CD8-positive, alpha-beta memory T cell (primary cell): ENCODE measurements around the gene OTUB2. TPM values are rescaled to one million over a fixed set of nuclear protein-coding genes. Genes with fewer than 3 reads are reported as not detected.

Experiments used
- CTCF ChIA-PET: fragments of 350-600 bp; sonication (Branson Sonifier 250); formaldehyde crosslinking; loops from one replicate; lab custom pipeline; 2021; ENCODE audit warnings: antibody characterized with exemption; lab: Charles Lee
- POLR2A ChIA-PET: fragments of 350-600 bp; sonication (Branson Sonifier 250); formaldehyde crosslinking; loops from one replicate; lab custom pipeline; 2021; ENCODE audit warnings: antibody characterized with exemption; lab: Charles Lee
- DNase-seq, 5 donors: peaks; one replicate each; pipeline versions ENCODE4 v3.0.0 to v3.0.0-alpha.2; 2020 to 2022; ENCODE audit warnings: mixed read lengths in 1 of 5
- H3K27ac ChIP-seq: one replicate; pipeline ENCODE4 v1.7.0; 2013; ENCODE audit warnings: low read depth, mild to moderate bottlenecking, low read length, moderate library complexity
- H3K27me3 ChIP-seq: 2 replicates; pipeline ENCODE4 v1.7.0; 2013; ENCODE audit warnings: low read length, mild to moderate bottlenecking; ENCODE audit not compliant: insufficient read depth, poor library complexity, severe bottlenecking
- H3K36me3 ChIP-seq: 2 replicates; pipeline ENCODE4 v1.7.0; 2013; ENCODE audit warnings: mild to moderate bottlenecking, low read length, moderate library complexity; ENCODE audit not compliant: insufficient read depth
- H3K4me1 ChIP-seq: 2 replicates; pipeline ENCODE4 v1.7.0; 2013; ENCODE audit warnings: mild to moderate bottlenecking, low read length, moderate library complexity; ENCODE audit not compliant: insufficient read depth
- H3K4me3 ChIP-seq: 2 replicates; pipeline ENCODE4 v1.7.0; 2013; ENCODE audit warnings: mild to moderate bottlenecking, low read length
- H3K9me3 ChIP-seq: 2 replicates; pipeline ENCODE4 v1.7.0; 2013; ENCODE audit warnings: mild to moderate bottlenecking, low read length
- H3K27ac Mint-ChIP-seq, 8 donors: one replicate each; pipeline ENCODE4 v1.8.0; 2020 to 2021; ENCODE audit warnings: mixed read lengths in 8 of 8, mild to moderate bottlenecking in 6 of 8, inconsistent platforms in 3 of 8, moderate library complexity in 3 of 8
- H3K27me3 Mint-ChIP-seq, 2 donors: one replicate each; pipeline ENCODE4 v1.8.0; 2020 to 2021; ENCODE audit warnings: mixed read lengths in 2 of 2, mild to moderate bottlenecking in 1 of 2, moderate library complexity in 1 of 2
- H3K36me3 Mint-ChIP-seq, 3 donors: one replicate each; pipeline ENCODE4 v1.8.0; 2020 to 2021; ENCODE audit warnings: mixed read lengths in 3 of 3, inconsistent platforms in 1 of 3, mild to moderate bottlenecking in 1 of 3
- H3K4me1 Mint-ChIP-seq, 3 donors: one replicate each; pipeline ENCODE4 v1.8.0; 2020 to 2021; ENCODE audit warnings: mixed read lengths in 3 of 3, inconsistent platforms in 1 of 3, mild to moderate bottlenecking in 1 of 3
- H3K4me3 Mint-ChIP-seq, 7 donors: one replicate each; pipeline ENCODE4 v1.8.0; 2020 to 2021; ENCODE audit warnings: mixed read lengths in 7 of 7, mild to moderate bottlenecking in 6 of 7, moderate library complexity in 4 of 7, inconsistent platforms in 2 of 7
- H3K9me3 Mint-ChIP-seq, 5 donors: one replicate each; pipeline ENCODE4 v1.8.0; 2020 to 2022; ENCODE audit warnings: mixed read lengths in 5 of 5, mild to moderate bottlenecking in 3 of 5, moderate library complexity in 2 of 5, inconsistent platforms in 1 of 5
- polyA plus RNA-seq: library from polyadenylated mRNA; unstranded; fragments of 300-500 nt; fragmentation: Illumina TruSeq; gene quantifications from one replicate; pipeline ENCODE4 v1.2.3, GENCODE V29; 2021
- total RNA-seq, 2 experiments: library from RNA; stranded (reverse); gene quantifications; one replicate each; pipeline ENCODE4 v1.2.3, GENCODE V29; 2021

OTUB2 gene
- total and polyA plus RNA-seq, 3 experiments from 2014 or later: 0.12 to 1.8 (median 1.1) TPM

- H3K4me3 ChIP-seq: no peak overlapping the region
- H3K4me1 ChIP-seq: peaks cover 7% of the 10 kb centered on the region
- Mint-ChIP-seq H3K36me3 (no peaks in the 10 kb centered on the region), H3K4me3 (no peak overlapping the region), H3K27me3 (peaks cover 4 to 13% of the 10 kb centered on the region in 2 donors), H3K9me3 (no peaks in the 10 kb centered on the region), H3K4me1 (peaks cover 14 to 21% (median 21%) of the 10 kb centered on the region in 3 donors), H3K27ac (no peak overlapping the region)
- H3K27ac ChIP-seq: no peak overlapping the region
- POLR2A ChIA-PET: interaction anchor here (1.2 to 1.7 kb wide), 3 partner anchors 22 to 65 kb away, joined by 3 to 4 read pairs (median 4); partner anchors contain the start of gene OTUB2
- no peaks in the 10 kb centered on the region for H3K27me3 ChIP-seq
- CTCF ChIA-PET: interaction anchor here (1.2 to 11.1 kb wide), 7 partner anchors 8 to 65 kb away, joined by 3 to 272 read pairs (median 4); no protein-coding TSS in a partner anchor
- H3K36me3 ChIP-seq: no peaks in the 10 kb centered on the region
- no peaks in the 10 kb centered on the region for H3K9me3 ChIP-seq
- DNase-seq: no peak
Observed at GRCh38 chr14:94004015-94004414, 22.1 kb upstream of the OTUB2 start.

GRCh38 chr14:94005324-94006073, 20.6 kb upstream of the OTUB2 start:
- DNase-seq: no peak
- CTCF ChIA-PET: interaction anchor here (1.0 to 11.1 kb wide), 5 partner anchors 10 to 66 kb away, joined by 3 to 272 read pairs (median 9); no protein-coding TSS in a partner anchor
- POLR2A ChIA-PET: interaction anchor here (1.4 to 1.7 kb wide), 2 partner anchors 35 to 66 kb away, joined by 3 to 4 read pairs; no protein-coding TSS in a partner anchor

GRCh38 chr14:94008234-94008633, 17.9 kb upstream of the OTUB2 start:
- H3K27ac ChIP-seq: no peak overlapping the region
- peaks cover 38 to 48% (median 46%) of the 10 kb centered on the region in 3 donors for H3K4me1 Mint-ChIP-seq
- H3K27ac Mint-ChIP-seq: no peak overlapping the region
- no peaks in the 10 kb centered on the region for H3K9me3 ChIP-seq
- H3K27me3 Mint-ChIP-seq: peaks cover 4 to 11% of the 10 kb centered on the region in 2 donors
- no peaks in the 10 kb centered on the region for H3K9me3 Mint-ChIP-seq
- H3K4me3 Mint-ChIP-seq: no peak overlapping the region
- H3K36me3 Mint-ChIP-seq: no peaks in the 10 kb centered on the region
- peaks cover 20% of the 10 kb centered on the region for H3K4me1 ChIP-seq
- H3K36me3 ChIP-seq: no peaks in the 10 kb centered on the region
- H3K27me3 ChIP-seq: peaks cover 6% of the 10 kb centered on the region
- ChIA-PET POLR2A (no interaction called here), CTCF (interaction anchor here (1.1 to 1.2 kb wide), 2 partner anchors 9 to 68 kb away, joined by 6 read pairs; no protein-coding TSS in a partner anchor)
- DNase-seq: peak in 1 of 5 donors; percentile 9
- H3K4me3 ChIP-seq: no peak overlapping the region

More at GRCh38 chr14:94005324-94006073, 20.6 kb upstream of the OTUB2 start:
- Mint-ChIP-seq H3K27ac (no peak overlapping the region), H3K4me1 (peaks cover 26 to 34% (median 34%) of the 10 kb centered on the region in 3 donors), H3K4me3 (no peak overlapping the region), H3K36me3 (no peaks in the 10 kb centered on the region), H3K27me3 (peaks cover 4 to 11% of the 10 kb centered on the region in 2 donors), H3K9me3 (no peaks in the 10 kb centered on the region)
- Histone ChIP-seq H3K27ac (no peak overlapping the region), H3K27me3 (no peaks in the 10 kb centered on the region), H3K4me3 (no peak overlapping the region), H3K4me1 (peaks cover 7% of the 10 kb centered on the region), H3K36me3 (no peaks in the 10 kb centered on the region), H3K9me3 (no peaks in the 10 kb centered on the region)

- Mint-ChIP-seq H3K27me3 (peaks cover 0 to 10% of the 10 kb centered on the region in 2 donors), H3K4me3 (peak overlapping the region in 1 of 7 donors; percentile 10), H3K27ac (peak overlapping the region in 1 of 8 donors; percentile 75), H3K4me1 (peaks cover 38 to 49% (median 48%) of the 10 kb centered on the region in 3 donors), H3K9me3 (no peaks in the 10 kb centered on the region), H3K36me3 (no peaks in the 10 kb centered on the region)
- ChIA-PET POLR2A (interaction anchor here (0.6 kb wide), 1 partner anchor 119 kb away, joined by 3 read pairs; no protein-coding TSS in a partner anchor), CTCF (interaction anchor here (0.8 to 3.5 kb wide), 3 partner anchors 70 to 123 kb away, joined by 3 to 24 read pairs (median 3); no protein-coding TSS in a partner anchor)
- H3K4me1 ChIP-seq: peaks cover 20% of the 10 kb centered on the region
- H3K4me3 ChIP-seq: no peak overlapping the region
- no peaks in the 10 kb centered on the region for H3K9me3 ChIP-seq
- DNase-seq: no peak
- H3K36me3 ChIP-seq: no peaks in the 10 kb centered on the region
- no peak overlapping the region for H3K27ac ChIP-seq
- H3K27me3 ChIP-seq: peaks cover 6% of the 10 kb centered on the region
Observed at GRCh38 chr14:94009767-94010166, 16.4 kb upstream of the OTUB2 start.

- Mint-ChIP-seq H3K36me3 (no peaks in the 10 kb centered on the region), H3K4me3 (peak overlapping the region in 2 of 7 donors; percentile 19 to 25), H3K27me3 (peaks cover 0 to 5% of the 10 kb centered on the region in 2 donors), H3K4me1 (peaks cover 38 to 49% (median 48%) of the 10 kb centered on the region in 3 donors), H3K27ac (peak overlapping the region in 1 of 8 donors; percentile 47), H3K9me3 (no peaks in the 10 kb centered on the region)
- no peaks in the 10 kb centered on the region for H3K9me3 ChIP-seq
- no peaks in the 10 kb centered on the region for H3K36me3 ChIP-seq
- ChIA-PET POLR2A (no interaction called here), CTCF (interaction anchor here (1.3 to 3.5 kb wide), 4 partner anchors 8 to 71 kb away, joined by 3 to 24 read pairs (median 3); no protein-coding TSS in a partner anchor)
- no peak overlapping the region for H3K4me3 ChIP-seq
- peaks cover 6% of the 10 kb centered on the region for H3K27me3 ChIP-seq
- DNase-seq: no peak
- no peak overlapping the region for H3K27ac ChIP-seq
- H3K4me1 ChIP-seq: peaks cover 20% of the 10 kb centered on the region
Observed at GRCh38 chr14:94010625-94011024, 15.5 kb upstream of the OTUB2 start.

- H3K36me3 Mint-ChIP-seq: no peaks in the 10 kb centered on the region
- Histone ChIP-seq H3K9me3 (no peaks in the 10 kb centered on the region), H3K27me3 (peaks cover 6% of the 10 kb centered on the region), H3K4me3 (no peak overlapping the region), H3K27ac (no peak overlapping the region), H3K4me1 (peaks cover 20% of the 10 kb centered on the region), H3K36me3 (no peaks in the 10 kb centered on the region)
- no peaks in the 10 kb centered on the region for H3K9me3 Mint-ChIP-seq
- peaks cover 0 to 8% of the 10 kb centered on the region in 2 donors for H3K27me3 Mint-ChIP-seq
- DNase-seq: peak in 3 of 5 donors; percentile 44 to 58 (median 54)
- H3K27ac Mint-ChIP-seq: peak overlapping the region in 5 of 8 donors; percentile 17 to 66 (median 24)
- H3K4me1 Mint-ChIP-seq: peaks cover 38 to 49% (median 48%) of the 10 kb centered on the region in 3 donors
- ChIA-PET POLR2A (interaction anchor here (0.6 to 1.1 kb wide), 2 partner anchors 34 to 37 kb away, joined by 3 to 7 read pairs; no protein-coding TSS in a partner anchor), CTCF (interaction anchor here (1.1 to 3.5 kb wide), 9 partner anchors 9 to 121 kb away, joined by 3 to 24 read pairs (median 3); no protein-coding TSS in a partner anchor)
- H3K4me3 Mint-ChIP-seq: peak overlapping the region in 6 of 7 donors; percentile 19 to 62 (median 38)
Observed at GRCh38 chr14:94011795-94012194, 14.3 kb upstream of the OTUB2 start.

GRCh38 chr14:94014382-94014781, 11.8 kb upstream of the OTUB2 start:
- Histone ChIP-seq H3K4me1 (peaks cover 20% of the 10 kb centered on the region), H3K4me3 (no peak overlapping the region), H3K9me3 (no peaks in the 10 kb centered on the region), H3K27ac (no peak overlapping the region), H3K36me3 (no peaks in the 10 kb centered on the region), H3K27me3 (peaks cover 6% of the 10 kb centered on the region)
- H3K27me3 Mint-ChIP-seq: peaks cover 0 to 8% of the 10 kb centered on the region in 2 donors
- H3K36me3 Mint-ChIP-seq: no peaks in the 10 kb centered on the region
- H3K9me3 Mint-ChIP-seq: no peaks in the 10 kb centered on the region
- ChIA-PET CTCF (interaction anchor here (1.0 to 2.3 kb wide), 4 partner anchors 13 to 74 kb away, joined by 3 to 9 read pairs (median 6); no protein-coding TSS in a partner anchor), POLR2A (no interaction called here)
- peak overlapping the region in 1 of 7 donors; percentile 40 for H3K4me3 Mint-ChIP-seq
- no peak for DNase-seq
- H3K27ac Mint-ChIP-seq: no peak overlapping the region
- peaks cover 26 to 34% (median 30%) of the 10 kb centered on the region in 3 donors for H3K4me1 Mint-ChIP-seq
